ENCODE data around the gene SYCP2.
"Not testable (repeated sequence)": the region's sequence is repeated elsewhere in the genome, so short reads cannot be mapped to it uniquely, and the experiment has no call there.

SYCP2 gene

GRCh38 chr20:59857966-59858365 lies 75.5 kb downstream of the SYCP2 start:
- Histone ChIP-seq H3K79me2 (ENCODE audit: control insufficient read depth, insufficient read depth, low read length) (no peaks in the 10 kb centered on the region), H2BK5ac (ENCODE audit: low read length) (no peak overlapping the region), H2BK120ac (ENCODE audit: low read depth, low read length) (no peak overlapping the region), H3K4me2 (ENCODE audit: low read length) (no peak overlapping the region), H3K36me3 (ENCODE audit: control insufficient read depth, insufficient read depth, low read length) (no peaks in the 10 kb centered on the region), H3K27ac (ENCODE audit: low read depth, low read length) (no peak overlapping the region), H3K18ac (ENCODE audit: low read length) (no peak overlapping the region), H3K23ac (ENCODE audit: low read length) (no peak overlapping the region), H2BK15ac (replicated peaks; ENCODE audit: low read depth) (no peak overlapping the region), H3K27me3 (ENCODE audit: insufficient read depth, low read length, poor library complexity) (no peaks in the 10 kb centered on the region), H3K4me1 (ENCODE audit: control insufficient read depth, low read depth, low read length) (no peaks in the 10 kb centered on the region), H3K4ac (ENCODE audit: low read depth, low read length) (no peak overlapping the region), H2AK5ac (ENCODE audit: low read length) (no peak overlapping the region), H3K79me1 (ENCODE audit: low read length) (no peaks in the 10 kb centered on the region), H3K9ac (ENCODE audit: low read length) (no peak overlapping the region), H4K8ac (ENCODE audit: low read depth, low read length) (no peak overlapping the region), H4K5ac (ENCODE audit: low read length) (no peak overlapping the region), H3K56ac (ENCODE audit: low read length) (no peak overlapping the region), H3K4me3 (ENCODE audit: low read length) (no peak overlapping the region)
- no CpG with 5 or more reads among the region's 2 CpGs for WGBS (ENCODE audit: extremely low coverage, insufficient coverage, low lambda C conversion rate)
- DNase-seq, result no peak

GRCh38 chr20:59856941-59857340 lies 76.5 kb downstream of the SYCP2 start:
- not testable (repeated sequence) for H4K5ac ChIP-seq (ENCODE audit: low read length); H3K79me1 ChIP-seq (ENCODE audit: low read length); H2AK5ac ChIP-seq (ENCODE audit: low read length); DNase-seq; H3K79me2 ChIP-seq (ENCODE audit: control insufficient read depth, insufficient read depth, low read length); H3K36me3 ChIP-seq (ENCODE audit: control insufficient read depth, insufficient read depth, low read length); H3K4me3 ChIP-seq (ENCODE audit: low read length); H3K18ac ChIP-seq (ENCODE audit: low read length); H3K9ac ChIP-seq (ENCODE audit: low read length); H3K27me3 ChIP-seq (ENCODE audit: insufficient read depth, low read length, poor library complexity); H3K4ac ChIP-seq (ENCODE audit: low read depth, low read length); H3K4me2 ChIP-seq (ENCODE audit: low read length); H4K8ac ChIP-seq (ENCODE audit: low read depth, low read length); H3K4me1 ChIP-seq (ENCODE audit: control insufficient read depth, low read depth, low read length); H3K56ac ChIP-seq (ENCODE audit: low read length); H2BK120ac ChIP-seq (ENCODE audit: low read depth, low read length); H2BK5ac ChIP-seq (ENCODE audit: low read length); H3K23ac ChIP-seq (ENCODE audit: low read length); H3K27ac ChIP-seq (ENCODE audit: low read depth, low read length); H2BK15ac ChIP-seq (replicated peaks; ENCODE audit: low read depth)
- no CpG with 5 or more reads among the region's 5 CpGs for WGBS (ENCODE audit: extremely low coverage, insufficient coverage, low lambda C conversion rate)

GRCh38 chr20:59856526-59856925 lies 76.9 kb downstream of the SYCP2 start:
- H3K27me3 ChIP-seq (ENCODE audit: insufficient read depth, low read length, poor library complexity); H3K9ac ChIP-seq (ENCODE audit: low read length); H4K5ac ChIP-seq (ENCODE audit: low read length); H3K4me3 ChIP-seq (ENCODE audit: low read length); H3K4me2 ChIP-seq (ENCODE audit: low read length); H2BK120ac ChIP-seq (ENCODE audit: low read depth, low read length); H3K79me1 ChIP-seq (ENCODE audit: low read length); H3K4ac ChIP-seq (ENCODE audit: low read depth, low read length); H3K4me1 ChIP-seq (ENCODE audit: control insufficient read depth, low read depth, low read length); H3K18ac ChIP-seq (ENCODE audit: low read length); H3K36me3 ChIP-seq (ENCODE audit: control insufficient read depth, insufficient read depth, low read length); H3K79me2 ChIP-seq (ENCODE audit: control insufficient read depth, insufficient read depth, low read length); H2BK5ac ChIP-seq (ENCODE audit: low read length); DNase-seq; H3K23ac ChIP-seq (ENCODE audit: low read length); H2AK5ac ChIP-seq (ENCODE audit: low read length); H4K8ac ChIP-seq (ENCODE audit: low read depth, low read length); H3K56ac ChIP-seq (ENCODE audit: low read length); H2BK15ac ChIP-seq (replicated peaks; ENCODE audit: low read depth); H3K27ac ChIP-seq (ENCODE audit: low read depth, low read length): not testable (repeated sequence)
- WGBS (ENCODE audit: extremely low coverage, insufficient coverage, low lambda C conversion rate), result no CpG with 5 or more reads among the region's 1 CpG

- WGBS (ENCODE audit: extremely low coverage, insufficient coverage, low lambda C conversion rate), result no CpG with 5 or more reads among the region's 7 CpGs
- Histone ChIP-seq H3K79me2 (ENCODE audit: control insufficient read depth, insufficient read depth, low read length) (no peaks in the 10 kb centered on the region), H3K36me3 (ENCODE audit: control insufficient read depth, insufficient read depth, low read length) (no peaks in the 10 kb centered on the region), H3K4me3 (ENCODE audit: low read length) (no peak overlapping the region), H3K9ac (ENCODE audit: low read length) (no peak overlapping the region), H2BK15ac (replicated peaks; ENCODE audit: low read depth) (no peak overlapping the region), H3K4me2 (ENCODE audit: low read length) (no peak overlapping the region), H3K23ac (ENCODE audit: low read length) (no peak overlapping the region), H4K8ac (ENCODE audit: low read depth, low read length) (no peak overlapping the region), H3K27me3 (ENCODE audit: insufficient read depth, low read length, poor library complexity) (no peaks in the 10 kb centered on the region), H3K4me1 (ENCODE audit: control insufficient read depth, low read depth, low read length) (no peaks in the 10 kb centered on the region), H3K4ac (ENCODE audit: low read depth, low read length) (no peak overlapping the region), H3K56ac (ENCODE audit: low read length) (no peak overlapping the region), H2BK5ac (ENCODE audit: low read length) (no peak overlapping the region), H2BK120ac (ENCODE audit: low read depth, low read length) (no peak overlapping the region), H2AK5ac (ENCODE audit: low read length) (no peak overlapping the region), H3K79me1 (ENCODE audit: low read length) (no peaks in the 10 kb centered on the region), H4K5ac (ENCODE audit: low read length) (no peak overlapping the region), H3K18ac (ENCODE audit: low read length) (no peak overlapping the region), H3K27ac (ENCODE audit: low read depth, low read length) (no peak overlapping the region)
- DNase-seq, result peak; percentile 46
Measured at GRCh38 chr20:59850018-59850641, 83.3 kb downstream of the SYCP2 start.

- Histone ChIP-seq H4K5ac (ENCODE audit: low read length) (no peak overlapping the region), H3K9ac (ENCODE audit: low read length) (no peak overlapping the region), H3K27ac (ENCODE audit: low read depth, low read length) (no peak overlapping the region), H3K4me2 (ENCODE audit: low read length) (no peak overlapping the region), H3K27me3 (ENCODE audit: insufficient read depth, low read length, poor library complexity) (no peaks in the 10 kb centered on the region), H3K79me2 (ENCODE audit: control insufficient read depth, insufficient read depth, low read length) (no peaks in the 10 kb centered on the region), H3K4me1 (ENCODE audit: control insufficient read depth, low read depth, low read length) (no peaks in the 10 kb centered on the region), H2BK5ac (ENCODE audit: low read length) (no peak overlapping the region), H2AK5ac (ENCODE audit: low read length) (no peak overlapping the region), H3K4me3 (ENCODE audit: low read length) (no peak overlapping the region), H2BK15ac (replicated peaks; ENCODE audit: low read depth) (no peak overlapping the region), H3K4ac (ENCODE audit: low read depth, low read length) (no peak overlapping the region), H3K18ac (ENCODE audit: low read length) (no peak overlapping the region), H3K23ac (ENCODE audit: low read length) (no peak overlapping the region), H3K79me1 (ENCODE audit: low read length) (no peaks in the 10 kb centered on the region), H3K56ac (ENCODE audit: low read length) (no peak overlapping the region), H3K36me3 (ENCODE audit: control insufficient read depth, insufficient read depth, low read length) (no peaks in the 10 kb centered on the region), H2BK120ac (ENCODE audit: low read depth, low read length) (no peak overlapping the region), H4K8ac (ENCODE audit: low read depth, low read length) (no peak overlapping the region)
- DNase-seq, result no peak
- no CpG with 5 or more reads among the region's 2 CpGs for WGBS (ENCODE audit: extremely low coverage, insufficient coverage, low lambda C conversion rate)
Measured at GRCh38 chr20:59848182-59848581, 85.3 kb downstream of the SYCP2 start.

GRCh38 chr20:59845472-59845871 lies 88.0 kb downstream of the SYCP2 start:
- H3K18ac ChIP-seq (ENCODE audit: low read length), result no peak overlapping the region
- H4K5ac ChIP-seq (ENCODE audit: low read length), result no peak overlapping the region
- no peak overlapping the region for H2BK120ac ChIP-seq (ENCODE audit: low read depth, low read length)
- no peak overlapping the region for H2AK5ac ChIP-seq (ENCODE audit: low read length)
- 100% methylated on average over 1 of the region's 3 CpGs for WGBS (ENCODE audit: extremely low coverage, insufficient coverage, low lambda C conversion rate)
- no peak overlapping the region for H3K23ac ChIP-seq (ENCODE audit: low read length)
- H4K8ac ChIP-seq (ENCODE audit: low read depth, low read length), result no peak overlapping the region
- DNase-seq, result no peak
- no peak overlapping the region for H3K56ac ChIP-seq (ENCODE audit: low read length)
- H3K4me1 ChIP-seq (ENCODE audit: control insufficient read depth, low read depth, low read length), result no peaks in the 10 kb centered on the region
- no peak overlapping the region for H3K4me2 ChIP-seq (ENCODE audit: low read length)
- H2BK15ac ChIP-seq (replicated peaks; ENCODE audit: low read depth), result no peak overlapping the region
- H3K36me3 ChIP-seq (ENCODE audit: control insufficient read depth, insufficient read depth, low read length), result no peaks in the 10 kb centered on the region
- H3K27ac ChIP-seq (ENCODE audit: low read depth, low read length), result no peak overlapping the region
- H3K9ac ChIP-seq (ENCODE audit: low read length), result no peak overlapping the region
- no peaks in the 10 kb centered on the region for H3K79me2 ChIP-seq (ENCODE audit: control insufficient read depth, insufficient read depth, low read length)
- no peaks in the 10 kb centered on the region for H3K79me1 ChIP-seq (ENCODE audit: low read length)
- no peaks in the 10 kb centered on the region for H3K27me3 ChIP-seq (ENCODE audit: insufficient read depth, low read length, poor library complexity)
- H2BK5ac ChIP-seq (ENCODE audit: low read length), result no peak overlapping the region
- no peak overlapping the region for H3K4me3 ChIP-seq (ENCODE audit: low read length)
- H3K4ac ChIP-seq (ENCODE audit: low read depth, low read length), result no peak overlapping the region
